HG03575 (cell line): ENCODE measurements around the gene PON2.

ENCODE experiments used
- ATAC-seq: cut with Tn5 transposase; IDR thresholded peaks from one replicate; pipeline ENCODE4 v1.9.1; 2021; ENCODE audit not compliant: unreplicated experiment, insufficient number of reproducible peaks, low FRiP score; ENCODE audit errors: extremely low read depth

Gene PON2

DNA sequence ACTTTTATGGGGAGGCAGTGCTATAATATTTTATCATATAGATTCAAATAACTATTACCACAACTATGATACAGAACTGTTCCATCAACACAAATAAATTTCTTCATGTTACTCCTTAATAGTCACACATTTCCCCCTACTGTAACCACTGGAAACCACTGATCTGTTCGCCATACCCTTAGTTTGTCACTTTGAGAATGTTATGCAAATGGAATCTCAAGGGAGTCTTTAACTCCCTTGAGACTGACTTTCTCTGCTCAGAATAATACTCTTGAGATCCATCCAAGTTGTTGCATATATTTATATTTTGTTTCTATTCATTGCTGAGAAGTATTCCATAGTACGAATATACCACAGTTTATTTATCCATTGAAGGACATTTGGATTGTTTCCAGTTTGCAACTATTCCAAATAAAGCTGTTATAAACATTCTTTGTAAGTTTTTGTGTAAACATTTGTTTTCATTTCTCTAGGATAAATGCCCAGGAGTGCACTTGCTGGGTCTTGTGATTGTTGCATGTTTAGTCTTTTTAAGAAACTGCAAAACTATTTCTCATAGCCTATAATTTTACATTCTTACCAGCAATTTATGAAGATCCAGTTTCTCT lies 19.7 kb upstream of the PON2 start:
- no peak for ATAC-seq

- ATAC-seq, result no peak
Observed at GRCh38 chr7:95446618-95447017, 11.8 kb upstream of the PON2 start.

DNA sequence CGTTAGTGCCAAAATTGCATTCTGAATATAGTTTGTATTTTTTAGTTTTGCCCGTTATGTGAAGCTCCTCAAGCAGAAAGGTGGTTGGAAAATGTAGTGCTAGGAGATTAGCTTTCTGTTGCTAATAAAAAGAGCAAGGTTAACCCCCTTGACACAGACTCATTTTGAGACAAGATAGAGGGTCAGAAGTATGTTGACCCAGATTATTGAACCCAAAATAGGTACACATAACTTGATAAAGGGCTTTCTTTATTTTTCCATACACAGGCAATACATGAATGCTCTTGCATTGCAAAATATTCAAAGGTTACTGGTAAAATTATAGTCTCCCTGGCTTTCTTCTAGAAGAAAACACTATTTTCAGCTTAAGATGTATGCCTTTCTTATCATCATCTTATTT lies 10.0 kb upstream of the PON2 start:
- ATAC-seq, result no peak

DNA sequence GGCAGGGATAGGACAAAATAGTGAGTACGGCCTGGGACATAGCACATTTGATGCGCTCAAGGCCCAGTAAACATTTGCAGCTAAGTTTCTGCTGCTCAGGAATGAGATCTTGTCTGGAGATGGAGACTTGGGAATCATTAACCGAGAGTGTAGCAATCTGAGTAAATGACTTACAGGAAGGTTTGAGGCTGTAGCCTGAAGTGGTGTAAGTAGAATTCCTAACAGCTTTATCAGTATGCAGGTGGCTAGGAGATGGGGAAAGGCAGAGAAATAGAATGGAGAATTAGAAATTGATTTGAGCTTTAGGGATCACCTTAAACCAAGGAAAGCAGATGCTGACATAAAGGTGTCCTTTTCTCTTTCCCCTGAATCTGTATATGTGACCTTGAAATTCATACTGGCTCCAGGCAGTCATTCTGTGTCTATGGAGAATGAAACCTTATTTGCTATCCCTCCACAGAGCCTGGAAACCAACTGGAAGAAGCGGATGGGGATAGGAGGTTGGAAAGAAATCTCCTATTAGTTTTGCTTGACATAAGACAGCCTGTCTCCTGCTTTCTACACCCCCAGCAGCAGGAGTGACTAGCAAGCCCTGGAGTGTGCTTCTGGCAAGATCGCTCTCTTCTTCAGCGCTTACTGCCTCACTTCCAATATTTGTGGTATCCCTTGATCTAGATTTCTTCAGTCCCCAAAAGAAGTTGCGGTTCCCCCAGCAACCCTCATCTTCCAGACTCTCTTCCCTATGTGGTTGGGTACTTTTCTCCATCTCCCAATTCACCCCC lies 6.4 kb upstream of the PON2 start:
- no peak for ATAC-seq

DNA sequence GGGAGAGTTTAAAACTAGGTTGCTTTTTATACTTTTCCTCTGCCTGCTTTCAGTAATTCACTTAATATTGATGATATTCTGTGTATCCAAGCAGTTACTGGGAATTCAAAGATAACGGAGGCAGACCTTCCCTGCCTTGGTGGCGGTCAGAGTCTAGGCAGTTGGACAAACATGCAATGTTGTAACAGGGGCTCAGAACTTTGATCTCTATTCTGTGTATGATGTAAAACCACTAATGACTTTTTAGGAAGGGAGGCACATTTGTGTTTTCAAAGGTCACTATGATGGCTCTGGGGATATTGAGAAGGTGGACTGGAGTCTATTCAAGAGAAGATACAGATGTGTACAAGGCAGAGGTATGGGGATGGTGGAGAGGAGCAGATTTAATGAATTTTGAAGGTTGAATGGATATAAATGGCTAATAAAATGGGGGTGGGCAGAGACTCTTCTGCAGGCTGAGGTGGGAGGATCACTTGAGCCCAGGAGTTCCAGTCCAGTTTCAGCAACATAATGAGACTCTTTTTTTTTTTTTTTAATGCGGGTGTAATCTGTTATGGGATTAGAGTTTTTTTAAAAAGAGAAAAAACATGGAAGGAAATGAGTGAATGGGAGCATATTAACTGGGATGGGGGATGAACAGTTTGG lies 5.7 kb upstream of the PON2 start:
- ATAC-seq, result no peak

- ATAC-seq, result no peak
Observed at GRCh38 chr7:95436407-95436806, 1.6 kb upstream of the PON2 start.

DNA sequence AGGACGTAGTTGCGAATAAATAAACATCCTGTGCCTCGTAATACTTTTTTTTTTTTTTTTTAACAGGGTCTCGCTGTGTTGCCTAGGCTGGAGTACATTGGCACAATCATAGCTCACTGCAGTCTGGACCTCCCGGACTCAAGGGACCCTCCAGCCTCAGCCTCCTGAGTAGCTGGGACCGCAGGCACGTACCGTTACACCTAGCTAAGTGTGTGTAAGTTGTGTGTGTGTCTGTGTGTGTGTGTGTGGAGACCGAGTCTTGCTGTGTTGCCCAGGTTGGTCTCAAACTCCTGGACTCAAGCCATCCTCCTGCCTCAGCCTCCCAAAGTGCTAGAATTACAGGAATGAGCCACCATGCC lies 573 bp upstream of the PON2 start:
- ATAC-seq, result no peak

DNA sequence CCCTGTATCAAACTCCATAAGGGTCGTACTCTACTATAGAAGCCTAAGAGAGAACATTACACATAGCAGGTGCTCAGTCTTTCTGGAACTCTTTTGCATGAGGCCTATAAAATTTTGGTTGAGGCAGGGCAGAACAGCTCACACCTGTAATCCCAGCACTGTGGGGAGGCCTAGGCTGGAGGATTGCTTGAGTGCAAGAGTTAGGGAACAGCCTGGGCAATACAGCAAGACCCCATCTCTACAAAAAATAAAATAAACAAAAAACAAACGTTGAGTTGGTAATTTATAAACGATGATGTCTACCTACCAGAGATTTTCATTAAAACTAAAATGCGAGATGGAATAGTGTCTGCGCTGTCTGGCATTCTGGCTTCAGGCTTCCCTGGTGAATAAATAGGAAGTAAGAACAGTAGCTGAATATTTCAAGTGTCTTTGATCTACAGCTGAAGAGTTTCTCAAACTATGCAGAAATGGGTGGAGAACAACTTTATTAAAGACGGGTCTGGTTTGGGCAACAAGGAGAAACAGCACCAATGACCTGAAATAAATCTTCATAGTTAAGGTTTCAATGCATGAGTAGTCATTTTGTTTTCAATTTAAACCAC lies 774 bp downstream of the PON2 start:
- ATAC-seq, result no peak

DNA sequence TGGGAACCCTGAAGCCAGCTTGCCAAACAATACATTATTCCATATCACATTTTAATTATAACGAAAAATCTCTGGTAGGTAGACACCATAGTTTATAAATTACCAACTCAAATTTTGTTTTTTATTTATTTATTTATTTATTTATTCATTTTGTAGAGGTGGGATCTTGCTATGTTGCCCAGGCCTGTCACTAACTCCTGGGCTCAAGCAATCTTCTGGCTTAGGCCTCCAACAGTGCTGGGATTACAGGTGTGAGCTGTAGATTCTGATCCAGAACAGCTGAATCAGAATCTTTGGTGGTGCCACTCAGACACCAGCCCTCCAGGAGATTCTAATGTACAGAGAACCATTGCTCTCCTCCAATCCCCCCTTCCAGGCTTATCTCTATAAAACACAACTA lies 1.7 kb downstream of the PON2 start:
- ATAC-seq, result no peak

GRCh38 chr7:95432606-95433005 lies 2.2 kb downstream of the PON2 start:
- ATAC-seq, result no peak

DNA sequence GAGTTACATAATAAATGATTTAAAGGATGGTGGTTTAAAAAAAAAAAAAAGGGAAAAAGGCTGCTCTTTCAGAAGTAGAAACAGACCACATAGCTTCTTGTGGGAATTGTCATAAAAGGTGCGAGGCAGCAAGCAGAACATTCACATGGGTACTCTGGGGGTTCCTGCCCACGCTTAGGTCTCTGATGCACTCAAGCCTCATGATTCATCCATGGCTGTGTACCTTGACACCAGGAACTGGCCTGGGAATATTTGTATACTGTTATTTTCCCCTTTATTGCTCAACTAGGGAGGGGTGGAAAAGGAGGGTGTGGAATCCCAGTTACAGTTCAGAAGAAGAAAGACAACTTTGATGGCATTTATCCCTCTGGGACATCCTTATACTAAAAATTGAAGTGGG lies 4.0 kb downstream of the PON2 start:
- ATAC-seq, result no peak

- ATAC-seq, result no peak
Observed at GRCh38 chr7:95429241-95429990, 5.4 kb downstream of the PON2 start.

- no peak for ATAC-seq
Observed at GRCh38 chr7:95427914-95428516, 6.8 kb downstream of the PON2 start.

DNA sequence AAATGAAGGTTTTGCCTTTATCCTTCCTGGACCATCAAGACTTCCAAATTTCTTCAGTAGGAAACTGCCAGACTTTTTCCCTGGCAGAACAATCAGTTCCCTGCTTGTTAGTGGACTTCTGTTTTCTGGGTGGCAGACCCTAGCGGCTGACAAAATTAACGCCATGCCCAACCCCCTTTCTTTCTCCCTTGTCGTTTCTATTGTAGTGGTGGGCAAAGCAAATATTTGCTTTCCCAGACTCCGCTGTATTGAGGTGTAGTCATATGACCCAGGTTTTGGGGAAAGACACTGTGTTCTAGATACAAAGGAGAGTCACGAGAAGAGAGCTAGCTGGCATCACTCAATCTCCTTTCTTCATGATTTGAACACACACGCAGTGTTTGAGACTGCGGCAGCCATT lies 7.7 kb downstream of the PON2 start:
- ATAC-seq, result no peak

- no peak for ATAC-seq
Observed at GRCh38 chr7:95425694-95426093, 9.1 kb downstream of the PON2 start.

DNA sequence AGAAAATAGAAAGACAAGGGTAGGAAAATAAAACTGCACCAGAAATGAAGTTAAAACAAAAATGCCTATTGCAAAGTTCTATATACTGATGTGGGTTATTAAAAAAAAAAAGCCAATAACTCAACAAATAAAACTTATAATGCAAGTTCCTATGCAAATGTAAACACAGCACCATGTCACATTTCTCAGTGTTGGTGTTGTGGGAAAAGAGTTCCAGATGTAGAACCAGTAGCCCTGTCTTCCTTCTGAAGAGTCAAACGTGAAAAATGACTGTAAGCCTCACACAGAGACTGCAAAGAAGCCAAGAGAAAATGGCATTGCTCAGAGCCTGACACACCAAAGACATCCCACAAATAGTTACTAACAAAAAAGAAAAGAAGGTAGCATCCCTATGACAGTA lies 10.1 kb downstream of the PON2 start:
- no peak for ATAC-seq

DNA sequence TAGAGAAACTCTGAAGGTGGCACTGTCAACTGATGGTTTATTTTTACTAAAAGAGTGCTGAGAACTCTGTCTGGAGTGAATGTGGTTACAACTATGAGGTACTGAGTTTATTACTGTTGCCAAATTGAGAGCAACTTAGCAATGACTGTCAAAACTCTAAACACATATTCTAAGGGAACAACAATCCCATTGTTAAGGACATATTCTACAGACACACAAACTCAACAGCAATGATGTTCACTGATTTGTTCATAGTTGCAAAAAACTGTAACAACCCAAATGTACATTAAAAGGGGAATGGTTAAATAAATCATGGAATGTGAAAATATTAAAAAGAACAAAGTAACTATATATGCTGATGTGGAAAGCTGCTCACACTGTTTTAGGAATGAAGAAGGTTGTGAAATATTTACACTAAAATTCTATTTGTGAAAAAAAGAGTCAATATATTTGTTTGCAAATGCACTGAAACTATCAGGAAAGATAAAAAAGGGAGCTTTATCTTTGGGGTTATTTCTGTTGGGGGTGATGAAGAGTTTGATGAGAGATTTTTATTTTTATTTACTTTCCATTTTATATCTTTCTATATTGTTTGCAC lies 12.9 kb downstream of the PON2 start:
- ATAC-seq, result no peak

- no peak for ATAC-seq
Observed at GRCh38 chr7:95421000-95421846, 13.6 kb downstream of the PON2 start.
